PFSK-1 (cell line): ENCODE results near the gene ARHGAP25.

ENCODE experiments used
- FOXP2 ChIP-seq: optimal IDR thresholded peaks from 2 replicates; pipeline ENCODE3; 2011; ENCODE audit warnings: borderline replicate concordance, control low read depth, inconsistent platforms; ENCODE audit not compliant: insufficient read depth; ENCODE audit errors: extremely low read length, extremely low read depth
- POLR2AphosphoS5 ChIP-seq: IDR thresholded peaks from 2 replicates; pipeline ENCODE4 v1.6.1; 2012; ENCODE audit warnings: low read depth, mild to moderate bottlenecking, control low read depth, low read length, moderate library complexity
- REST ChIP-seq, 2 experiments: IDR thresholded peaks; 2 replicates each; pipeline versions ENCODE4 v1.6.1 to v1.8.0; 2011 to 2012; ENCODE audit warnings: low read depth in 2 of 2, low read length in 2 of 2, control low read depth in 1 of 2, inconsistent platforms in 1 of 2, mild to moderate bottlenecking in 1 of 2, moderate library complexity in 1 of 2; ENCODE audit not compliant: insufficient read depth in 1 of 2
- SIN3A ChIP-seq: IDR thresholded peaks from 2 replicates; pipeline ENCODE4 v1.6.1; 2012; ENCODE audit warnings: mild to moderate bottlenecking, low read length, moderate library complexity, borderline replicate concordance; ENCODE audit not compliant: insufficient read depth
- TAF1 ChIP-seq: IDR thresholded peaks from 2 replicates; pipeline ENCODE4 v1.6.1; 2012; ENCODE audit warnings: low read length, control low read depth, borderline replicate concordance; ENCODE audit not compliant: insufficient read depth

- no peak for TF ChIP-seq POLR2AphosphoS5
- no peak for TF ChIP-seq SIN3A
- no peak for TF ChIP-seq TAF1
- TF ChIP-seq REST (IDR thresholded peaks at IDR 0.05; ENCODE audit: insufficient read depth in 1 of 2, low read depth in 2 of 2, low read length in 2 of 2): no peak
- no peak for TF ChIP-seq FOXP2
These were observed 125.5 kb downstream of the ARHGAP25 start for GRCh38 chr2:68860111-68860510.
